ENCODE measurements around the gene SNRPD2. TPM values are rescaled to one million over a fixed set of nuclear protein-coding genes. Genes with fewer than 3 reads are reported as not detected.

The SNRPD2 gene
- total RNA-seq, 1 experiment from 2014 or later: 793 TPM

- H3K27ac ChIP-seq (ENCODE audit: insufficient read length, low read depth, low read length): no peak overlapping the region
- H2BK12ac ChIP-seq (ENCODE audit: insufficient read length, low read depth, low read length): no peak overlapping the region
- peak overlapping the region; percentile 23 for H3K4me2 ChIP-seq (ENCODE audit: insufficient read depth, insufficient read length, low read length)
- no peak overlapping the region for H2AFZ ChIP-seq (ENCODE audit: low read length)
- H3K79me1 ChIP-seq (ENCODE audit: insufficient read depth, low read depth, low read length, poor library complexity, severe bottlenecking): no peaks in the 10 kb centered on the region
- H3K4ac ChIP-seq (ENCODE audit: low read depth, low read length): no peak overlapping the region
- peaks cover 69% of the 10 kb centered on the region for H3K27me3 Mint-ChIP-seq (ENCODE audit: low read depth)
- DNase-seq: peak; percentile 96
- no peak overlapping the region for H2BK15ac ChIP-seq (ENCODE audit: low read depth, low read length)
- no peak overlapping the region for H3K9ac ChIP-seq (ENCODE audit: extremely low read depth, insufficient read length, low read length)
- no peak overlapping the region for H3K14ac ChIP-seq (ENCODE audit: insufficient read depth, low read length)
- H4K8ac ChIP-seq (replicated peaks; ENCODE audit: insufficient read length, low read depth, low read length): no peak overlapping the region
- H3K4me1 ChIP-seq (ENCODE audit: insufficient read depth, low read length): peaks cover 2% of the 10 kb centered on the region; the same call in 1 of the 2 replicates
- H3K9me3 Mint-ChIP-seq: no peaks in the 10 kb centered on the region; a peak in 1 of 5 replicates
- no CpG with 5 or more reads among the region's 42 CpGs for WGBS (ENCODE audit: extremely low coverage, insufficient read length, low lambda C conversion rate)
- H3K36me3 Mint-ChIP-seq (ENCODE audit: insufficient read depth in 1 of 3, low read depth in 3 of 3): peaks cover 0 to 2% (median 0%) of the 10 kb centered on the region in 3 experiments; a peak in 1 of 7 replicates
- no peaks in the 10 kb centered on the region for H3K79me2 ChIP-seq (ENCODE audit: insufficient read depth, low read length)
- no peak overlapping the region for H4K5ac ChIP-seq (ENCODE audit: insufficient read length, low read depth, low read length)
- H3K4me1 Mint-ChIP-seq: peaks cover 16 to 25% of the 10 kb centered on the region in 2 experiments
- H3K9me3 ChIP-seq (ENCODE audit: control insufficient read depth, low read depth, low read length): no peaks in the 10 kb centered on the region
- H3K56ac ChIP-seq (ENCODE audit: insufficient read length, low read depth, low read length): no peak overlapping the region
- peaks cover 15% of the 10 kb centered on the region for H3K23me2 ChIP-seq (ENCODE audit: insufficient read length, low read depth, low read length, poor library complexity, severe bottlenecking)
- H3K27me3 ChIP-seq (ENCODE audit: insufficient read depth, low read length): peaks cover 9% of the 10 kb centered on the region; the same call in 1 of the 2 replicates
- H3K18ac ChIP-seq (ENCODE audit: insufficient read length, low read depth, low read length): no peak overlapping the region
- no peak overlapping the region for H3K23ac ChIP-seq (ENCODE audit: insufficient read length, low read depth, low read length)
- no peak overlapping the region for H2BK120ac ChIP-seq (ENCODE audit: low read depth, low read length, poor library complexity, severe bottlenecking)
- no peak for TF ChIP-seq CTCF (conservative IDR thresholded peaks at IDR 0.05)
- no peak overlapping the region; a peak in 2 of 7 replicates for H3K27ac Mint-ChIP-seq
- H2BK5ac ChIP-seq (ENCODE audit: insufficient read length, low read length): no peak overlapping the region
- H2AK5ac ChIP-seq (ENCODE audit: insufficient read length, low read length): no peak overlapping the region
- H4K91ac ChIP-seq (ENCODE audit: insufficient read length, low read depth, low read length): no peak overlapping the region
- H2BK20ac ChIP-seq (ENCODE audit: low read depth, low read length, poor library complexity, severe bottlenecking): no peak overlapping the region
- H3T11ph ChIP-seq (ENCODE audit: low read length): no peak overlapping the region
- H3K4me3 Mint-ChIP-seq: peak overlapping the region; percentile 78 to 81
- no peaks in the 10 kb centered on the region for H4K20me1 ChIP-seq (ENCODE audit: control insufficient read depth, insufficient read depth, insufficient read length)
These were observed 20.9 kb downstream of the SNRPD2 start for GRCh38 chr19:45670670-45671453.

Measured in H9 (cell line).